ENCODE results near the gene HYLS1.
"Not testable (repeated sequence)": the region's sequence is repeated elsewhere in the genome, so short reads cannot be mapped to it uniquely, and the experiment has no call there.

Gene HYLS1

DNA sequence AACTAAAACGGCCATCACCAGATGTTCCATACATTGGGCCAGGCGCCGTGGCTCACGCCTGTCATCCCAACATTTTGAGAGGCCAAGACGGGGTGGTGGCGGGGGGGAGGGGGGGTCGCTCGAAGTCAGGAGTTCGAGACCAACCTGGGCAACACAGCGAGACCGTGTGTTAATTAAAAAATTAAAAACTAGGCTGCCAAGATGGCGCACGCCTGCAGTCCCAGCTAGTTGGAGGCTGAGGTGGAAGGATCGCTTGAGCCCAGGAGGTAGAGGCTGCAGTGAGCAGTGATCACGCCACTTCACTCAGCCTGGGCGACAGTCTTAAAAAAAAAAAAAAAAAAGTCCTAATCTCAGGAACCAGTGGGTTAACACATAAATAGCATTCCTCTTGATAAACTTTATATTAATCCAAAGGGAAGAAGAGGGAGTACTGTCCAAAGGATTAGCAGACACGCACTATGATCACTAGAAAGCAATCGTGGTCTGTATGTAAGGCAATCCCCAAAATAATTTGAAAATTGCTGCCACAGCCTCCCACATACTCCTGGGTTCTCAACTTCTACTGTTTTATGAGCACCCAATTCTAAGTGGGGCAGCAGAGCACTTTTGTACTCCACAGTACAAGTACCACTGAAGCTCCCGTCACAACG lies 14.9 kb downstream of the HYLS1 start:
- no peak for DNase-seq (ENCODE audit: low read depth, low spot score)
- H3K4me3 ChIP-seq (ENCODE audit: low read length) = peak overlapping the region; percentile 77

DNA sequence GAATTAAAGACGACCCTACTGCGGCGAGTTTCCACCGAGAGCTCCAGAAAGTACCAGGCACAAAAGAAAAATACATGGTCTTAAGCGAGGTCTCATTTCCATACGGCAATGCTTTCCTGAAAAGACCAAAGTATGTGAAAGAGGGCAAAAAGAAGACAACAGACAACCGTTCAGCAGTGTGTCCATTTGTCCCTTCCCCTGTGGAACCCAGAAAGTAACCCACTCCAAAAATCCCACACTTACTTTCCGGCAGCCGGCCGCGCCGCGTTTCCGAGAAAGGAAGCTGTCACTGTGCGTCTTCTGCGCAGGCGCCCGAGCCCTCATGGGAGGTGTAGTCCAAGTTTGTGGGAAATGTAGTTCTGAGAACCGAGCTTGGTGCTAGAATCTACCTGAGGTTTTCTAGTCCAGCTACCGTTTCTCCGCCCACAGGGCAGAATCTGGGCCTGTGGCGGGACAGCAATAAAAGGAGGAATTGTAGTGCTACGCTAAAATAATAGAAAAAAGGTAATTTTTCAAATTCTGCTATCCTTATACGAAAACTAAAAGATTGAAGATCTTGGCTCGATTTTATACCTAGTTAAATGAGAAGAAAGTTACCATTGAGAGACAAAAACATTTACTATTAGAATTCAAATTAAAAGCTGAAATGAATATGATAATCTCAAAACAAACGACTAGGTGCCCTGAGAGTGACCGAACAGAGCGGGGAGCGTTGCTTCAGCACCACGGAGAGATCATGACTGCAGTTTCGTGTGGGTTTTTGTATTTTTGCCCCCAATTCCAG lies 15.7 kb downstream of the HYLS1 start, which contains the start of gene PUS3:
PUS3 (minus strand) TSS at position 280 of the 784 bp plus-strand sequence. CDS start 6,922 bp downstream, outside the sequence.
- peak within 1 kb of the TSS; percentile 77 for H3K4me3 ChIP-seq (ENCODE audit: low read length)
- DNase-seq (ENCODE audit: low read depth, low spot score) = peak; percentile 82

DNA sequence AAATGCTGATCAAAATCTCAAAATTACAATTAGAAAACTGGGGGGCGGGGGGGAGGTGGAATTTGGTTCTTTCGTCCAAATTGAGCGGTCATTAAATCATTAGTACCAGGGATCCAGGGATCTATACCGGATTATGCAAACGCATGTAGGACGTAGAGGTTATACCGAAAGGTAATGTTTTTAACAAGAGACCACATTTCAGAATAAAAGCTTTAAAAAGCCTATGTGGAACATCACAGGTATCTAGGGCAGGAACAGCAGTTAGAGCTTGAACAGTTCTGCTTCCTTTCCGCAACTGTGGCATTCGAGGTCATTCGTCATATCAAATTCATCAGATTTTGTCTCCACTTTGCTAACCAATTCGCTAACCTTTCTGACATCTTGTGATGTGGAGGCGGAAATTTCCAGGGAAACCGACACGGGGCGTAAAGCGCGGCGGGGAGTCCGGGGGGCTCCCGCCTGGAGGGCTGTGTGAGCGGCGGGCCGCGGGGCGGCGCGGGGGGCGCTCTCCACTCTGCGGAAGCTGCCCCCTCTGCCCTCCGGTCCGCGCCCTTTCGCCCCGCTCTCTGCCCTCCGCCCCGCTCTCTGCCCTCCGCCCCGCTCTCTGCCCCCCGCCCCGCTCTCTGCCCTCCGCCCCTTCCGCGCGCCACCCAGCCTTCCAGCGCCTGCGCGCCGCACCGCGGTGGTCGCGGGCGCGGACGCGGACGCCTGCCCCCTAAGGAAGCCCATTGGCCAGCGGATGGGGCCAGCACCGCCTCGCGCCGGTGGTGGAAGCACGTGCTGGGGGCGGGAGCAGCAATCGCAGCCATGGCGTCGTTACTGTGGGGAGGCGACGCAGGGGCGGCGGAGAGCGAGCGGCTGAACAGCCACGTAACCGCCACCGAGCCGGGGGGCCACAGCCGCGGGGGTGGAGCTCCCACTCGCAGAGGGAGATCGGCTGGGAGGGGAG lies 16.5 kb downstream of the HYLS1 start, which contains the start of gene DDX25:
DDX25 (plus strand) TSS at position 798 of the 949 bp plus-strand sequence; CDS start at position 808, 10 bp downstream.
- peak within 1 kb of the TSS; percentile 77 for H3K4me3 ChIP-seq (ENCODE audit: low read length)
- DNase-seq (ENCODE audit: low read depth, low spot score) = peak; percentile 60

DNA sequence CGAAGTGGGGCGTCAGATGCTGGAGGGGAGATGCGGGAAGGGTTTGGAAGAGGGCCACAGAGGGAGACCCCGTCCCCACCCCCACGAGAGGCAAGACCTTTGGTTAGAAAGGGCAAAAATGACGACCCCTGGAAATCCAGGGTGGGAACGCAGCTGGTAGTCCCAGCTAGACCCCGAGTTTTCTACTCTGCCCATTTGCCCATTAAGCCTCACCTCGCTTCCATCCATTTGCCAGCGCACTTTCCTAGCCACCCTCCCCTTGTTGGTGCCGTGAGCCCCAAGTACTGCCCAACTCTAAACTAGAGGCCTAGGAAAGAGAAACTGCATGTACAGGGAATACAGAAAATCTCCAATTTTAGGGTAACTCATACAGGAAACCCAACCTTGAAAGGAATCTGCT lies 17.2 kb downstream of the HYLS1 start:
- peak overlapping the region; percentile 77 for H3K4me3 ChIP-seq (ENCODE audit: low read length)
- no peak for DNase-seq (ENCODE audit: low read depth, low spot score)

DNA sequence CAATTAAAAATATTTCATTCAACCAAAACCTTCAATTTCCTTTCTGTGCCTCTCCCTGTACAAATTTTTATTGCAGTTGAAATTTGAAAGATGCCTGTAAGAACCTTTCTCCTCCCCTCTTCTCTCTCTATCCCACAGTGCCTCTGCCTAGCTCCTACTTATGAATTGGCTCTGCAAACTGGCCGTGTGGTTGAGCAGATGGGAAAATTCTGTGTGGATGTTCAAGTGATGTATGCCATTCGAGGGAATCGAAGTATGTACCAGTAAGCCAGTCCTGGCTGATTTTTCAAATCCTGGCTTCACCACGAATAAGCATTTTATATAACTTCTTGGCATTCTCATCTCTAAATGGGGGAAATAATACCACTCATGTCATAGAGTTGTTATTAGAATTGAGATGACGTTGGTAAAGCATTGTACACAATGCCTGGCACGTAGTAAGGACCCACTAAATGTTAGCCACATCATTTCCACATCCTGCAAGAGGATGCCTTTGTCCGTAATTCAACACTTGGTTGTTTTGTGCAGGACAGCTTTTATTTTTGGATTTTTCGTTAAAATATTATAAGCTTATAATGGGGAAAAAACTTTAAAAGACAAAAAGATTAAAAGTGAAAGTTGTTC lies 22.9 kb downstream of the HYLS1 start:
- DNase-seq (ENCODE audit: low read depth, low spot score) = no peak
- H3K4me3 ChIP-seq (ENCODE audit: low read length) = no peak overlapping the region

DNA sequence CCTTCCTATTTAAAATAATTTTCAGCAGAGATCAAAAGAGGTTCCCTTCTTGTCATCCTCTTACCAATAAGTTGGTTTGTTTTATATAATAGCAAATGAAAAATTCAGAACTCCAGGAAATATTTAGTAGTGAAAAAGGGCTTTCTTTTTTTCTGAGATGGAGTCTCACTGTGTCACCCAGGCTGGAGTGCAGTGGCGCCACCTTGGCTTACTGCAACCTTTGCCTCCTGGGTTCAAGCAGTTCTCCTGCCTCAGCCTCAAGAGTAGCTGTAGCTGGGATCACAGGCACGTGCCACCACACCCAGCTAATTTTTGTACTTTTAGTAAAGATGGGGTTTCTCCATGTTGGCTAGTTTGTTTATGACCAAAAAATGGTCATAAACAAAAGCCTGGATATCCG lies 27.1 kb downstream of the HYLS1 start:
- H3K4me3 ChIP-seq (ENCODE audit: low read length); DNase-seq (ENCODE audit: low read depth, low spot score): not testable (repeated sequence)

DNA sequence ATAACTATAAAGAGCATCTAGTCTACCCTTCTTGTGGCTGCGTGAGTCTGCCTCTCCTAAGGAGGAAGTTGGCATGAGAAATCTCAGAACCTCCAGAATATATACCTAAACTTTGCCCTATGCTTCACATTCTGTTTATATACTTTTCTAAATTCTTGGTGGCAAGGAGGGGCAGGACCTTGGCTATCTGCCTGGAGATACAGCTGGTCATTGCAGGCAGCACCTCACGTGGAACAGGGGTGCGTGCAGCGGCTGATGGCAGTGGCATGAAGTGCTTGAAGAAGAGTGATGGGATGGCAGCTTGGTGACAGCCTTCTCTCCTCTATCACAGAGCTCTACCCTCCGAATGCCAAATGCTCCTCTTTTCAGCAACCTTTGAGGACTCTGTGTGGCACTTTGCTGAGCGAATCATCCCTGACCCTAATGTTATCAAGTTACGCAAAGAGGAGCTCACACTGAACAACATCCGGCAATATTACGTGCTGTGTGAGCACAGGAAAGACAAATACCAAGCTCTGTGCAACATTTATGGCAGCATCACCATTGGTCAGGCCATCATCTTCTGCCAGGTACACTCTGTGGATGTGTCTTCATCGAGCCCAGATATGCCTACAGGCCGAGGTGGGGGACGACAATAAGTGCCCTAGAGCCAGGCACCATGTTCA lies 29.3 kb downstream of the HYLS1 start:
- no peak for DNase-seq (ENCODE audit: low read depth, low spot score)
- no peak overlapping the region for H3K4me3 ChIP-seq (ENCODE audit: low read length)

DNA sequence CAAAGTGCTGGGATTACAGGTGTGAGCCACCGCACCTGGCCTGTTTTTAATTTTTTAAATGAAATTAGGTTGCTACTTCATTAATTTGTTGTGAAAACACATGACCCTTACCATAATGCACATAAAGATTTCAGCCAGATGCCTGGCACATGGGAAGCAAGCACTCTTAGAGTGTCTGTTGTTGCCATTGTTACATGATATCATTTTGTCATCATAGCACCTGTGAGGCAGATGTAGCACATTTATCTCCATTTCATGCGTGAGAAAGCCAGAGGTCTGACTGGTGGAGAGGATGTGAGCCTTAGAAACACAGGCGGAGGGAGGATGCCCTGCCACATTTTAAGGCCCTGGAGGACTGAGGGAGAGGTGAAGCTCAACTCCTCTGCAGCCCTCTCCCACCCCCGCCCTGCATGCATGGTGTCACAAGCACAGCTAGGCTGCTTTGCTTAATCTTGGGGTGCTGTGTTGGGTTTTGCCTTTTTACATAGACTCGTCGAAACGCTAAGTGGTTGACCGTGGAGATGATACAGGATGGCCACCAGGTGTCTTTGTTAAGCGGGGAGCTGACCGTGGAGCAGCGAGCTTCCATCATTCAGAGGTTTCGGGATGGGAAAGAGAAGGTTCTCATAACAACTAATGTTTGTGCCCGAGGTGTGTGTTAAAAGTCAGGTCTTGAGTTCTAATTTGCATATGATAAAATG lies 30.8 kb downstream of the HYLS1 start:
- DNase-seq (ENCODE audit: low read depth, low spot score) = no peak
- no peak overlapping the region for H3K4me3 ChIP-seq (ENCODE audit: low read length)

DNA sequence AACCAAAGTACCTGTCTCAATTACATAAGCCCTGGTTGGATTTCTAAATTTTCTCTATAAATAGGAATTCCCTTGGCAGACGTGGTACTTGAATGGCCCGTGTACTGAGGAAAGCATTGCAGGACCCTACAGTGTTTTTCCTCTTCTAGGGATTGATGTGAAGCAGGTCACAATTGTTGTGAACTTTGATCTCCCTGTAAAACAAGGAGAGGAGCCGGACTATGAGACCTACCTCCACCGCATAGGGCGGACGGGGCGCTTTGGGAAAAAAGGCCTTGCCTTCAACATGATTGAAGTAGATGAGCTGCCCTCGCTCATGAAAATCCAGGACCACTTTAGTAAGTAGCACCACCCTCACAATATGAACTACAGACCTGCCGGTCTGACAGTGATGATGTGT lies 33.6 kb downstream of the HYLS1 start:
- no peak overlapping the region for H3K4me3 ChIP-seq (ENCODE audit: low read length)
- DNase-seq (ENCODE audit: low read depth, low spot score) = no peak

DNA sequence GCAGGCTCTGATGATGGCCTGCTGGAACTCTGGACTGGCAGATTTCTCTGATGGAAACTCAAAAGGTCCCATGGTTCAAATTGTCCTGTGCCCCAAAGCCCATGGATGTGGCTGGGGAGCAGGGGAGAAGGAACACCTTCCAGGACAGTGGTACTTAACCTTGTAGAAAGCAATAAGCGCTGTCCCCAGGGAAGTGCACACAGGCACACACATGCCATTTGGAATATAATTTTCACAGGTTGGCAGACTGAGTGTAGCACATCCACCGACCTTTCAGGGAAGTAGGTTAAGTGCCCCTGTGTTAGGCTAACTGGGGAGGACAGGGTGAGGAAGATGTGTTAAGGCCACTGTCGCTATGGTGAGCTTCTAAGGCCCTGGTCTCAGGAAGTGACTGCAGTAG lies 34.7 kb downstream of the HYLS1 start:
- no peak overlapping the region for H3K4me3 ChIP-seq (ENCODE audit: low read length)
- DNase-seq (ENCODE audit: low read depth, low spot score) = no peak

DNA sequence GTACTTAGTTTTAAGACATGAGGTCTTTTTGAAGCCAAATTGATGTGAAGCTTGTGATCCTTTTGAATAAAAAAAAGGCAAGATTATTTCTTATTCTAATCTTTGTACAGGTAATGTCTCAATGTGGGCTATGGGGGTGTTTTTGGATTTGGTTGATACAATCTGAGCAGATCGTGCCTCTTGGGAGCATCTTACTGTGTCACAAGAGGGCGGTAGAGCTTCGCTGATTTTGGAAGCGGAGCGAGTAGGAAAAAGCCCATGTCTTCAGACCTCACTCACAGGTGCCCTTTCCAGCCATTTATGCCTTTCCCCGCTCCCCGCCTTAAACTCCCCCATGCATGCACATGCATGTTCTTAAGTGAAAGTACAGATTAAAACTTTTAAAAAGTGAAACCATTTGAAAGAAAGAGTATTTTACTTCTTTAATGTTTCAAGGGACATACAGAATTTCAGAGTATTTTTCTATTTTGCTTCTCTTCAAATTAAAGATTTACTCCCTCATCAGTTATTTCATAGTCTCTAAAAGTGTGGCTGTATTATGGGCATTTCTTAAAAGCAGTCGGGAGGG lies 35.6 kb downstream of the HYLS1 start:
- H3K4me3 ChIP-seq (ENCODE audit: low read length) = no peak overlapping the region
- peak; percentile 74 for DNase-seq (ENCODE audit: low read depth, low spot score)

DNA sequence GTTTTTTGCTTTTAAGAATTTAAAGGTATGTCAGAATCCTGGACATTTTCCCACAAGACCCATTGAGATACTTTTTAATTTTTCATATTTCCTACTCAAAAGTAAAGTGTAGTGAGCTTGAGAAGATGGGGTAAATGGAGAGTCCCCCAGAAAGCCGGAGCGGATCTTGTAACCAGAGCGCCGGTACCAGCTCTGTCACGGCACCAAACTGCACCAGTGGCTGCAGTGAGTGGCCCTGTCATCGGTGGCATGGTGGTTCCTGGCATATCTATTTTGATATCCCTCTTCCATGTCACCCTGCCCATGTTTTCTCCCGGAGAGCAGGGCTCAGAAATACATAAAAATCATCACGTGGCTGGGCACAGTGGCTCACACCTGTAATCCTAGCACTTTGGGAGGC lies 36.2 kb downstream of the HYLS1 start:
- DNase-seq (ENCODE audit: low read depth, low spot score) = no peak
- H3K4me3 ChIP-seq (ENCODE audit: low read length) = no peak overlapping the region

DNA sequence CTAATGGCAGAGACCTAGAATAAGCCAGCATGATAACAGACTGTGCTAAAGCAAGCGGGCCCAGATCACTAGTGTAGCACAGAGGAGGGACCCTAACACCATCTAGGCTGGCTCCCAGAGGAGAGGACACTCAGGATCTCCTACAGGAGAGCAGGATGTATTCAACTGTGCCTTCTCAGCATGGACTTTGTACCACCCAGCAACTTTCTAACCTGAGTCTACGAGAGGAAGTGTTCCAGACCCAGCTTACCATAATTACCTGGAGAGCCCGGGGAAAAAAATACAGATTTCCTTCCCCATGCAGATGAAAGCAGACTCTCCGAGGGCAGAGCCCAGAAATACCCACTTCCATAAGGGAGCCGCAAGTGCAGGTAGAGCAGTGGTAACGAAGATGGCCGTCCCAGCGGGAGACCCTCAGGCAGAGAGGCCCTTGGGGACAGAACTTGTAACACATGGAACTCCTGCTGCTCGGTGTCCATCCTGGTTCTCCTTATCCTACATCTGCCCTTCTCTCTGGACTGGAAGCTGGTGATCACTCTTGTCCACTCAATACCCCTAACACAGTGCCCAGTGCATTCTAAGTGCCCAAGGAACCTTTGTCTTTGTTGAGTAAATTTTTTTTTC lies 37.0 kb downstream of the HYLS1 start:
- H3K4me3 ChIP-seq (ENCODE audit: low read length) = no peak overlapping the region
- no peak for DNase-seq (ENCODE audit: low read depth, low spot score)

DNA sequence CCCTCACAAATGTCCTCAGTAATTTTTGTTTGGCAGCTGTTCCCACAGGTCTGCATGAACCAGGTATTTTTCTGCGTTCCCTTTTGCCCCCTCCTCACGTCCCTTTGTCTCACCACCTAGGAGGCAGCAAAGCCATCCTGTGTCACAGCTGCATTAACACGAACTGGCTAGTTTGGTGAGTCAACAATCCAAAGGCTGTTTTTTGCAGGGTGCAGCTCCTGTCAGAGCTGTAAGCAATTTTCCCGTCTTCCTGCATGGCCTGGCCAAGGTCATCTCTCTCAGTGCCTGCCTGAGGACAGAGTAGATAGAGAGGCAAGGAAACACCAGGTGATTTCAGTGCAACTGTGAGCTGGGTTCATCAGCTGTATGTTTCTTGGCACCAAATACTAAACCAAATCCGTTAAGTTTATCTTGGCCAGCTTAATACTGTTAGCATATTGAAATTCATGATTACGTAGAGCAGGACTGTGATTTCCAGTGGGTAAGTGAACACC lies 37.8 kb downstream of the HYLS1 start:
- no peak for DNase-seq (ENCODE audit: low read depth, low spot score)
- no peak overlapping the region for H3K4me3 ChIP-seq (ENCODE audit: low read length)

DNA sequence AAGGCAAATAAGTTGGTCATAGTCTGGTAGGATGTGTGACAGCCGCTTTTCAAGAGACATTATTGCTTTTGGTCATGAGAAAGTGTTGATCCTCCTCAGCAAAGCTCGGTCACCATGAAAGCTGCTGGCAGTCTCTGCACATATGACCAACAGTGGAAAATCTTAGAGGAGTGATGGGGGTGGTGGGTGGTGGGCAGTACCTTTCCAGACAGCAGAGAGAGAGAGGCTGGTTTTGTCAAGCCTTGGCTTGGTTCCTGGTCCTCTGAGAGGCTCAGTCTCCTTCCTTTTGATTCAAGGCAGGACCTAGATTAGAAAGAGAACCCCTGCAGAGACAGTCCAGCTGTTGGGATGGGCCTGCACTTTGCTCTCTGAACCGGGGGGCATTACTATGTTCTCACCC lies 38.3 kb downstream of the HYLS1 start:
- H3K4me3 ChIP-seq (ENCODE audit: low read length) = no peak overlapping the region
- DNase-seq (ENCODE audit: low read depth, low spot score) = no peak

DNA sequence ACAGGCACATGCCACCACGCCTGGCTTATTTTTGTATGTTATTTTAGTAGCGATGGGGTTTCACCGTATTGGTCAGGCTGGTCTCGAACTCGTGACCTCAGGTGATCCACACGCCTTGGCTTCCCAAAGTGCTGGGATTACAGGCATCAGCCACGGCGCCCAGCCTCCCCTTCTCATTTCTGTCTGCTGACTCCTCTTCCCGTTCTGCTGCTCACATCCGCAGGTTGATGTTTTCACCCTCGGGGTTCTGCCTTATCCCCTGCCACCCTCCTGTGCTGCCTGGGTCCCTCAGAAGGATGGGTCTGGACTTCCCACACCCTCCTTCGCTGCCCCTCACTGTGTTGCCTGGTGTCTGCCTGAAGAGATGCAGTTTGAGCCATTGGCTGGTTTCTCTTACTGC lies 39.2 kb downstream of the HYLS1 start:
- no peak for DNase-seq (ENCODE audit: low read depth, low spot score)
- H3K4me3 ChIP-seq (ENCODE audit: low read length) = no peak overlapping the region

DNA sequence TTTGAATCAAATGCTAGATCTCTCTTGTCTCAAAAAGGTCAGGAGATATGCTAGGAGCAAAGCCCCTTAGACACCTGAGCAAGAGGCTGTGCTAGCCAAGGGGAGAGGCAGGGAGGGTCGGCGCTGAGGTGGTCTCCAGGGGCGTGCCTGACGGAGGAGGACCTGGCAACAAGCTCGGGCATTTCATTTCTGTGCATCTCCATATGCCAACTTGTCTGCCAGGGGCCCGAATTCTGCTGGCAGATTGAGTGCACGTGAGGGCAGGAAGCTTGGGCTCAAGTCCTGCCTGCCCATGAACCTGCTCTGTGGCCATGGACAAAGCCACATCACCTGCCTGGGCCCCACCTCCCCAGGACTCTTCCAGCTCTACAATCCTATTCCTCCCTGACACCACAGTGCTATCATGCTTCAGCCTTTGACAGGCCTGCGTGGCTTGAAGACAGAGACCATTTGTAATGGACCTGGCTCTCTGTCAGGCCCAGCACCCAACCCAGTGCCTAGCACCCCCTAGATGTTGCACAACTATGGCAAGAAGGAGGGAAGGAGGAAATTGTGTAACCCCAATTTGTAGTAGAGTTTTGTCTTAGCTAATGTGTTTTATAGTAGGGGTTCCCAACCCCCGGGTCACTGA lies 42.1 kb downstream of the HYLS1 start:
- H3K4me3 ChIP-seq (ENCODE audit: low read length) = no peak overlapping the region
- no peak for DNase-seq (ENCODE audit: low read depth, low spot score)

Data from Jurkat, Clone E6-1 (cell line).